Retina (tissue), 1 donor: Measurements from ENCODE around the gene ARID1A.

ENCODE experiments used
- DNase-seq: peaks from one replicate; pipeline ENCODE4 v3.0.0-alpha.2; 2016

Gene ARID1A

DNA sequence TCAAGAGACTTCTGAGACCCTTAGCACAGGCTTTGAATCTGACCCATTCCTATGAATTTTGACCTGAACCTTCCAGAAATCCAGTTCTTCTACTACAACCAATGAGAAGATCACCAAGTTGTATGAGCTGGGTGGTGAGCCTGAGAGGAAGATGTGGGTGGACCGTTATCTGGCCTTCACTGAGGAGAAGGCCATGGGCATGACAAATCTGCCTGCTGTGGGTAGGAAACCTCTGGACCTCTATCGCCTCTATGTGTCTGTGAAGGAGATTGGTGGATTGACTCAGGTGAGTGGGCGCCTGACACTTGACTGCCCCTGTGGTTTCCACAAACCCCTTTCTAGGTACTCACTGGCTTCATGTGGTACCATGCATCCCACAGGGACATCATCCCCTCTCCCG is 71.9 kb downstream of the ARID1A start:
- no peak for DNase-seq

DNA sequence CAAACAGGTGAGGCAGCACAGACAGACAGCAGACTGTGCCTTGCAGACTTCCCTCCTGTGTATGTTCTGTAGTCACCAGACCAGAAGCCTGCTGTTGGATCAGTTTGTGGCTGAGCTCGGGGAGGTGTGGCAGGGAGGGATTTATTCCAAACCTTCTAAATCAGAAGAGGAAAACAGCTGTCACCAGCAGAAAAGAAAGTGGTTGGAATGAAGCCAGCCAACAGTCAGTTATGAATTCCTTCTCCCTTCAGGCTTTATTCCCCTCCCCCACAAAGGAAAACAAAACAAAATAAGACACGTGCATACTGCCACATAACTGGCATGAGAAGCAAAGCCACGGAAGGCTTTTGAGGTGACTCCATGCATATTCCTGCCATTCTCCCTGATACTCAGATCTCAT is 72.9 kb downstream of the ARID1A start:
- no peak for DNase-seq

DNA sequence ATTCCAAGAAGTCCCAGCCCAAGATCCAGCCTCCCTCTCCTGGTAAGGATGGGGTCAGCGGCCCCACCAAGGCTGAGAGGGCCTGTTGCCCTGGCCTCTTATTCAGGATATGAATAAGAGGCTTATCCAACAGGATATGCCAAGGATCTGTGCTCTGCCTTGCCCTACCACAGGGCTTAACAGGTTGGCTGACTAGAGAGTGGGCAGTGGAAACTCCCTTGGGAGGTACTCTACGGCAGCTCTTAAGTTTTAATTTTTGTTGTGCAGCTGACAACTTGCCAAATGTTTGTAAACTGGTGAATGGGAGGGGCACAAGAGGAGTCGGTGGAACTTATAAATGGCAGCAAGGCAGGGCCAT is 75.4 kb downstream of the ARID1A start:
- no peak for DNase-seq

DNA sequence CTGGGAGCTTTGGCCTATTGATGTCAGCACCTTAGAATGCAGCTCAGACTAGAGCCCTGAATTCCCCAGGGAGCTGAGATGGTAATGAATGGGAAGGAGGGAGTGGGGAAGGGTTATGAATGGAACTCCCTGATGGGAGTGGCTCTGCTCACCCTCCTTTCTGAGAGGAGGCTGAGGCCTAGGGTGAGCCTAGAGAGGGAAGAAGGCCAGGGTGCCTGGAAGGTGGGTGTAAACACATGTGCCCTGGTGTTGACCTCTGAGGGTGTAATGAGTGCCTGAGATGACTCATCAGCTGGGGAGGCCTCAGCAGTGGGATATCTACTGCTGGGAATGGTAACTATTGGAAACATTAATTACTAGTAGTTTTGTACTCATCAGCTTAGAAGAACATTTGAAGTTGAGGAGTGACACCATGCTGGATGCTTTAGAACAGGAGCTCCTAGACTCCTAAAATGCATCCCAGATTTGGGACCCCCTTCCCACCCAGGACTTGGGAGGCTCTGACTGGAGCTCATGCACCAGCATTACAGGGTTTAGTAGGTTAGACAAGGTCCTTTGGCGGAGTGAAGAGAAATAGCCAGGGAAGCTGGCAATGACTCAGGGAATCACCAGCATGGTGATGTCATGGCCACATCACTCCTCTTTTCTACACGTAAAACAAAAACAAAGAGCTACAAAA is 76.0 kb downstream of the ARID1A start:
- DNase-seq, result peak; percentile 11

DNA sequence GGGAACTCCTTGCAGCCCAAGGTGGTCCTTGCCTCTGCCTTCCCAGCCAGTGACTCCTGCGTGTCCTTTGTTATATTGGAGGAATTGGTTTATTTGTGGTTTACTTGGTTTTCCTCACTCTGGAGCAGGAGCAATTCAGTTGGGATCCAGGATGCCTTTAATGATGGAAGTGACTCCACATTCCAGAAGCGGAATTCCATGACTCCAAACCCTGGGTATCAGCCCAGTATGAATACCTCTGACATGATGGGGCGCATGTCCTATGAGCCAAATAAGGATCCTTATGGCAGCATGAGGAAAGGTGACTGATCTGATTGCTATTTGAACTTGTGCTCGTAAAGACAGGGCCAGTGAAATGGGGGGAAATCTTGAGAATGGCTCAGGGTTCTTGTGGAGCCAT is 76.9 kb downstream of the ARID1A start:
- no peak for DNase-seq

DNA sequence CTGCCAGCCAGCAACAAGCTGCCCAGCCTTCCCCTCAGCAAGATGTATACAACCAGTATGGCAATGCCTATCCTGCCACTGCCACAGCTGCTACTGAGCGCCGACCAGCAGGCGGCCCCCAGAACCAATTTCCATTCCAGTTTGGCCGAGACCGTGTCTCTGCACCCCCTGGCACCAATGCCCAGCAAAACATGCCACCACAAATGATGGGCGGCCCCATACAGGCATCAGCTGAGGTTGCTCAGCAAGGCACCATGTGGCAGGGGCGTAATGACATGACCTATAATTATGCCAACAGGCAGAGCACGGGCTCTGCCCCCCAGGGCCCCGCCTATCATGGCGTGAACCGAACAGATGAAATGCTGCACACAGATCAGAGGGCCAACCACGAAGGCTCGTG is 78.6 kb downstream of the ARID1A start:
- no peak for DNase-seq

DNA sequence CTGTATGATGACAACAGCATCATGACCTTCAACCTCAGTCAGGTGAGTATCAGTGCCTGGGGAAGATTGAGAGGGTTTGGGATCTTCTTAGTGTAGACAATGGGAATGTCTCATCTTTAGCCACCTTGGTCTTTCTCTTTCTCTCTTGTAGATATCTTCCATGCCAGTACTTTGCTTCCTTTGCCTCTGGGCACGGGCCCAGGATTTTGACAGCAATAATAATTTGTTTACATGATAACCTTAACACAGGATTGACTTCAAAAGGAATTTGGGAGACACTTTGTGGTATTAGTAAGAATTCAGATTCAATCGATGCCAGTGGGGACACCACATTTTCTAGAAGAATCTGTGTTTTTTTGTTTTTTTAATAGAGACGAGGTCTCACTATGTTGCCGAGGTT is 79.9 kb downstream of the ARID1A start:
- no peak for DNase-seq

DNA sequence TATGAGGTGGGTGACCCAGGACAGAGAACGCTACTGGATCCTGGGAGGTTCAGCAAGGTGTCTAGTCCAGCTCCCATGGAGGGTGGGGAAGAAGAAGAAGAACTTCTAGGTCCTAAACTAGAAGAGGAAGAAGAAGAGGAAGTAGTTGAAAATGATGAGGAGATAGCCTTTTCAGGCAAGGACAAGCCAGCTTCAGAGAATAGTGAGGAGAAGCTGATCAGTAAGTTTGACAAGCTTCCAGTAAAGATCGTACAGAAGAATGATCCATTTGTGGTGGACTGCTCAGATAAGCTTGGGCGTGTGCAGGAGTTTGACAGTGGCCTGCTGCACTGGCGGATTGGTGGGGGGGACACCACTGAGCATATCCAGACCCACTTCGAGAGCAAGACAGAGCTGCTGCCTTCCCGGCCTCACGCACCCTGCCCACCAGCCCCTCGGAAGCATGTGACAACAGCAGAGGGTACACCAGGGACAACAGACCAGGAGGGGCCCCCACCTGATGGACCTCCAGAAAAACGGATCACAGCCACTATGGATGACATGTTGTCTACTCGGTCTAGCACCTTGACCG is 83.4 kb downstream of the ARID1A start:
- no peak for DNase-seq

DNA sequence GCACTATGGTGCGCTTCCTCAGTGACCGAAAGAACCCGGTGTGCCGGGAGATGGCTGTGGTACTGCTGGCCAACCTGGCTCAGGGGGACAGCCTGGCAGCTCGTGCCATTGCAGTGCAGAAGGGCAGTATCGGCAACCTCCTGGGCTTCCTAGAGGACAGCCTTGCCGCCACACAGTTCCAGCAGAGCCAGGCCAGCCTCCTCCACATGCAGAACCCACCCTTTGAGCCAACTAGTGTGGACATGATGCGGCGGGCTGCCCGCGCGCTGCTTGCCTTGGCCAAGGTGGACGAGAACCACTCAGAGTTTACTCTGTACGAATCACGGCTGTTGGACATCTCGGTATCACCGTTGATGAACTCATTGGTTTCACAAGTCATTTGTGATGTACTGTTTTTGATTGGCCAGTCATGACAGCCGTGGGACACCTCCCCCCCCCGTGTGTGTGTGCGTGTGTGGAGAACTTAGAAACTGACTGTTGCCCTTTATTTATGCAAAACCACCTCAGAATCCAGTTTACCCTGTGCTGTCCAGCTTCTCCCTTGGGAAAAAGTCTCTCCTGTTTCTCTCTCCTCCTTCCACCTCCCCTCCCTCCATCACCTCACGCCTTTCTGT is 84.6 kb downstream of the ARID1A start:
- no peak for DNase-seq

DNA sequence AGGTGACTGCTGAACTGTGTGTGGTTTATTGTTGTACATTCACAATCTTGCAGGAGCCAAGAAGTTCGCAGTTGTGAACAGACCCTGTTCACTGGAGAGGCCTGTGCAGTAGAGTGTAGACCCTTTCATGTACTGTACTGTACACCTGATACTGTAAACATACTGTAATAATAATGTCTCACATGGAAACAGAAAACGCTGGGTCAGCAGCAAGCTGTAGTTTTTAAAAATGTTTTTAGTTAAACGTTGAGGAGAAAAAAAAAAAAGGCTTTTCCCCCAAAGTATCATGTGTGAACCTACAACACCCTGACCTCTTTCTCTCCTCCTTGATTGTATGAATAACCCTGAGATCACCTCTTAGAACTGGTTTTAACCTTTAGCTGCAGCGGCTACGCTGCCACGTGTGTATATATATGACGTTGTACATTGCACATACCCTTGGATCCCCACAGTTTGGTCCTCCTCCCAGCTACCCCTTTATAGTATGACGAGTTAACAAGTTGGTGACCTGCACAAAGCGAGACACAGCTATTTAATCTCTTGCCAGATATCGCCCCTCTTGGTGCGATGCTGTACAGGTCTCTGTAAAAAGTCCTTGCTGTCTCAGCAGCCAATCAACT is 85.5 kb downstream of the ARID1A start:
- DNase-seq, result no peak

DNA sequence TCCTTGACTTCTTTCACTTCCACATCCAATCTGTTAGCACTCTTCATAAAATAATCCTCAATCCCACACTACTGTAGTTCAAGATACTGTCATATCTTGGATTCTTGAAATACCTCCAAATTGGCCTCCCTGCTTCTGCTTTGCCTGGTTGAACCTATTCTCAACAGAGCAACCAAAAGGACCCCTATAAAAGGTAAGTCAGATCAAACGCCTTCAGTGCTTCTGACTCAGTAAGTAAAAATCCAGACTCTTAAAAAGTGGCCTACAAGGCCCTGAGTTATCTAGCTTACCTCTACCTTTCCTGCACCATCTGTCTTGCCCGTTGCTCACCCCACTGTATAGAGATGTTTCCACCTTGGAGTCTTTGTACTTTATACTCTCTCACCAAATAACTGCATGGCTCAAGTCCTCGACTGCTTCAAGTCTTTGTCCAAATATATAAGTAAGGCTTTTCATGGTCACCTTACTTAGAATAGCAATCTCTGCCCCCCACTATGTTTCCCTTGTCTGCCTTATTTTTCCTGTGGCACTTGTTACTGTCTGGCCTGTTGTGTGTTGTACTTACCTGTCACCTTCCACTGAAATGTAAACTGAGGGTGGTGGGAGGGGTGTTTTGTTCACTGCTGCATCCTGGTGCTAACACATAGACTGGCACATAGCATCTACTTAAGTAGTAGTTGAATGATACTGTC is 86.9 kb downstream of the ARID1A start:
- no peak for DNase-seq

DNA sequence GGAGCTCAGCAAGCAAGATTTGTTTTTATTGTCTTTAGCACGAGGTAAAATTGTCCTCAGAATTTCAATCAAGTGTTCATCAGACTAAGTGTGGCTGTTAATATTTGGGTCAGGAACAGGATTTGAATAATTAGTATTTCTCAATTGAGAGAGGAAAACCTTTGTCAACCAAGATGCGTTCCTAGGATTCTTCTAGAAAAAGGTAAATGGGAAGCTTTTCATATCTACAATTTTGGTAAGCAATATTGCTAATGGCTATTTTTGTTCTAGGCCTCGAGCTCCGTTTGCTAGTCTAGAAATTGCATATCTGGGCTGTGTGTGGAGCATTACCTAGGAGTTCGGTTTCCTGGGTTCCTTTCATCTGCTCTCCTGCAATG is 87.8 kb downstream of the ARID1A start:
- DNase-seq, result no peak

DNA sequence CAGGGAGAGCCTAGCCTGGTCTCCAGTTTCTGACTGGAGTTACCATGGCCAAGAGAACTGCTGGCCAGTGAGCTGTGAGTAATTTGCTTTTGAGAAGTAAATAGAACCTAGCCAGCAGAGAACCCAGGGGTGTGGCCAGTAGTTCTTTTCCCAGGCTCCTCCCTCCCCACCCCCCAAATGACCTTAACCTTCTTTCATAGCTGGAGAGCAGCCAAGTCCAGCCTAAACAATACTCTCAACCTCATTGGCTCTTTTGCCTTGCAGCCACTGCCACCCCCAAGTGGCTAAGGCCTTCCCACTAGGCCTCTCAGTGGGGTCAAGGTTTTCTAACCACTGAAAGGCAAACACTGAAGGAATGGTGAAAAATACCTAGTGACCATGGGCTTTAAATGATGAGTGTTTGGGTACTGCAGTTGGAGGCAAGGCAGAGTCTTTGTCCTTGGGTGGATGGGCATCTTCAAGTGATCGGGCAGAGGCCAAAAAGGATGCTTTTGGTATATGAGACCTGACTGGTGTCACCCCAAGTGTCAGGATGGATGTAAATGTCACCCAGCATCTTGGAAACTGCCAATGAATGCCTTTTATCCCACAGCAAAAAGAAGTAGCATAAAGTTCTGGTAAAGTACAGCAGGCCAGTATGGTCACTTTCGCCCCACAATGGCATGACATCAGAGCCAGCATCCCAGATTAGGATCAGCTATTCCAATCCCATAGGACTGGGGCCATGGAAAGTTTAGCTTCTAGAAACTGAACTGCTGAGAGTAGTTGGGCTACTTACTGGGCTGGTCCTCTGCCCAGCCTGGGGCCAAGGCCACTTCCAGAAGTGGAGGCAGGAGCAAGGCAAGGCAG is 88.4 kb downstream of the ARID1A start:
- DNase-seq, result peak; percentile 77

DNA sequence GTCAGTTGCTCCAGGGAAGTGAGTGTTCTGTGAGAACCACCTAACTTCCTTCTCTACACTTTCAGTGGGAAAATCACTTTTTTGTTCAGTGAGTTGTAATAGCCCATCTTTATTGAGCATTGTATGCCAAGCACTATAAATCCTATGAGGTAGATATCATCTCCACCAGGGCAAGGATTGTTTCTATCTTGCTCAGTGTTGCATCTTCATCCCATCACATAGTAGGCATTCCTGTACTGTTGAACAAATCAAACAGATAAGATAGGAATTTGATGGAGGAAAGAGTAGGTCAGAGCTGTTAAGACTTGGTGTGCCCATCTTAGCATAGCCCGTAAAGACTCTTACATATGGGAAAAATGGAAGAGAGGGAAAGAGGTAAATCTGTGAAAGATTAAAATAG is 89.1 kb downstream of the ARID1A start:
- DNase-seq, result no peak

DNA sequence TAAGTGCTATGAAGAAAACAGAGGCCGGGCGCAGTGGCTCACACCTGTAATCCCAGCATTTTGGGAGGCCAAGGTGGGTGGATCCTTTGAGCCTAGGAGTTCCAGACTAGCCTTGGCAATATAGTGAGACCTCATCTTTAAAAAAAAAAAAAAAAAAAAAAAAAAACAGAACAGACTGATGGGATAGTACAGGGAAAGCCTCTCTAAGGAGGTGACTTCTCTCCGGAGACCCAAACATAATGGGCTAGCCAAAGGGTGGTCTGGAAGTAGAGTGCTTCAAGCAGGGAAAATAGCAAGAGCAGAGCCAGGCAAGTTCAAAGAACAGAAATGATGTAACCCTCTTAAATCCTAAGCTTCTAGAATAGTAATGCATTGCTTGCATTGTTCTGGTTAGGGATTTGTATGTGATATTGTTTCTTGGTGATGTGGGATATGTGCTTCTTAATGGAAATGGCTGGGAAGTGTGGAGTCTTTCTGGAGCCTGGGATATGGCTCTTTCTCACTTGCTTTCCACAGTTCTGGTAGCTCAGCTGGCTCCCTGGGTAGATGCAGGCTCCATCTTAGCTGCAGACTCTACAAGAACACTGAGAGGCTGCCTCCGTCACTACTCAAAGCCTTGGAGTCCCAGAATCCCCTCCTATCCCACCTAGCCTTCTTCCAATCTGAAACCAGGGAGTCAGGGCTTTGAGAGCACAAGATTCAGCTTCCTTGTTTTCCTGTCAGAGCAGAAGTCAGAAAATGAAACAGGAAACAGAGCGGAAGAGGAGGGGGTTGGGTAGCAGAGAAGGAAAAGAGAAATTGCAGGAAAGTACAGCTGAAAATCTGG is 90.0 kb downstream of the ARID1A start:
- peak; percentile 51 for DNase-seq

DNA sequence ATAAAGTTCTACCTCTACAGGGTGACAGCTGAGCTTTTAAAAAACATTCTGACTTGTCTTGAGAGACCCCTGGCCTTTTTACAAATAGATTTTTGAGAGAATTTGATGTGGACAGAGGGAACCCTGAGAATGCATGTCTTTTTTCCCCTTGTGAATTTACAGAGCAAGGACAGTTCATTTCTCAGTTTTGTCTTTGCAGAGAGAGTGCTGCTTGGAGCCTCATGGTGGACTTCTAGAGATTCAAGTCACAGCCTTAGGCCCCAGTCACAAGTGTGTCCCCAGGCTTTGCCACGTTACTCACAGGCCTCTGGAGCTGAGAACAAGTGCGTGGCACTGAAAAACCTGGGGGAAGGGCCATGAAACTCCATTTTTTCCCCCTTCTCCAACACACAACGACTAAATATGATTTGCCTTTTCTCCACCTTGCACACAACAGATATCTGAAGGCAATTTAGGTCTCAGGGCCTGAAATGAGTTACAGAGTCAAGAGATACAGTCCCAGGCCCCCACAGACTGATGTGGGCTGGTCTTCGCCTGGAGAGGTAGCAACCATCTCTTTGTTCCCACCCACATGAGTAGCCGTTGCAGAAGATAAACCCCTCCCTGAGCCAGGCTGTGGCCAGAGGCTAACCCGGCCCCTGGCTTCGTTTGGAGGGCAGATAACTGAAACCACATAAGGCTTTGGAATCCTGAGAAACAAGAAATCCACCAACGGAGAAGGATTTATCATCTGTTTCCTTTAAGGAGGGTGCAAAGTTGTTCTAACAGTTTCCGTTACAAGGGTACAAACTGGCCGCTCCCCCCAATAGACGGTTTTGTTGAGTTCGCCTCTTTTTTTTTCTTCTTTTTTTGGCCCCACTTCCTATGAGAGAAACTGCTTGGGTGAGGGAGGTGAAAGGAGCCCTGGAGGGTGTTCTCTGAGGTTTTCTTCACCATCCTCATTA is 90.9 kb downstream of the ARID1A start:
- DNase-seq, result peak; percentile 75

DNA sequence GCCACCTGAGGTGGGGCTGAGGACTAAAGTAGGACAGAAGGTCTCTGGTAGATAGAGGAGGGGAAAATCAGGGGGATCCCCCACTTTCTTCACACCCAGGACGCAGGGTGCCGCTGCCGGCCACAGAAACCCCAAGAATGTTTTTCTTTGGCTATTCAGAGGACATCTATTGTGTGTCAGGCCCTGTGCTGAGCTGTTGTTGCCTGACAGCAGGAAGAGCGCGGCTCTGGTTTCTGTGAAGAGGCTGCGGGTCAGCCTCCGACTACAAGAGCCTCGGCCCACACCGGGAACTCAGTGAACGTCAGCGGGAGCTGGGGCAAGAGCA is 91.5 kb downstream of the ARID1A start:
- no peak for DNase-seq

DNA sequence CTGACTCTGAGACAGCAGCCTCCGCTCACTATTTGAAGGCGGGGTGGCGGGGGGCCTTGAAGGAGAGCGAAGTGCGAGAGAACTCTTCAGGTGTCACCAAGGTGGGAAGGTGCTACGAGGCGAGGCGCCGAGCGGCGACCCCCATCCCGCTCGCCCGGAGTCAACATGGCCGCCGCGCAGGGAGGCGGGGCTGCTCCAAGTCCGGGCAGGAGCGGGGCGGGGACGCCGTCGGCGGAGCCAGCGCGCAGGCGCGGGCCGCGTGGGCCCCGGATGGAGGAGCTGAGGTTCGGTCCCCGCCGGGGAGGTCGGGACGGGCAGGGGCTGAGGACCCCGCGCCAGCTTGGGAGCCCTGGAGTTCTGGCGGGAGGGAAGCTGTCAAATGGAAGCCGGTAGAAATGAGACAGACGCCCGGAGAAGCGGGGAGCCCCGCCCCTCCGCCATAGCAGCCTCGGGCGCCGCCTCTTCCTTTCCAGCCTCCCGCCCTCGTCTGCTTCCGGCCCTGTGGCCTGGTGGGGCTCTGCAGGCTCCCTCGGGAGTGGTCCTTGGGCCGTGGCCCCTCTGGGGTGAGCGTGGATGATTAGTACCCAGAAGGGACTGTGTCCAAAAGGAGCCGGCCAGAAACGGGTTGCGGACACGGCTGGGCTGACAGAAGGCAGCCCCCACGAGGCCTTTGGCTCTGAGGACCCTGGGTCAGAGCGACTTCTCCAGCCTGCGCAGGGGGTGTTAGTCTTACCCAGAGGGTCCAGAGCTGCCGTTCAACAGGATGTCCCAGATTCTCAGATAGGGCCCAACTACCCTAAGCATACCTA is 92.1 kb downstream of the ARID1A start, which contains the start of gene PIGV:
Gene PIGV, plus strand, starts transcription at position 245 of the 809 bp plus-strand sequence. CDS start 2,866 bp downstream, outside the sequence.
- peak; percentile 99 for DNase-seq

DNA sequence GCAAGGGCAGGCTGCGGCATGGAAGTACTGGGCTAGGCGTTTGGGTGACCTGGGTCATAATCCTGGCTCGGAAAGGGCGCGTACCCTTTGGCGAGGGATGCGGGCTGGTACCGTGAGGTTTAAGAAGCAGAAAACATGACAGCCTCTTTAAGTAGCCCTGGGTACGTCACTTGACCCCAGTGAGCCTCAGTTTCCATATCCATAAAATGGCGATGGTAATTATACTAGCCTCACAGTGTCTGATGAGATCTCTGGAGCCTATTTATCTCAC is 92.6 kb downstream of the ARID1A start:
- DNase-seq, result no peak
